A172 (cell line): ENCODE data around the gene KCNH4. TPM values are rescaled to one million over a fixed set of nuclear protein-coding genes. Genes with fewer than 3 reads are reported as not detected.

Experiments used
- DNase-seq: peaks from one replicate; pipeline ENCODE4 v3.0.0-alpha.2; 2015; ENCODE audit warnings: low spot score
- total RNA-seq: library from RNA; depleted of rRNA; stranded (reverse); fragments of >200 nt; shearing (Covaris generic); gene quantifications from 2 replicates; pipeline ENCODE4 v1.2.3, GENCODE V29; 2014

Gene KCNH4
- total RNA-seq, 1 experiment from 2014 or later = not detected

DNA sequence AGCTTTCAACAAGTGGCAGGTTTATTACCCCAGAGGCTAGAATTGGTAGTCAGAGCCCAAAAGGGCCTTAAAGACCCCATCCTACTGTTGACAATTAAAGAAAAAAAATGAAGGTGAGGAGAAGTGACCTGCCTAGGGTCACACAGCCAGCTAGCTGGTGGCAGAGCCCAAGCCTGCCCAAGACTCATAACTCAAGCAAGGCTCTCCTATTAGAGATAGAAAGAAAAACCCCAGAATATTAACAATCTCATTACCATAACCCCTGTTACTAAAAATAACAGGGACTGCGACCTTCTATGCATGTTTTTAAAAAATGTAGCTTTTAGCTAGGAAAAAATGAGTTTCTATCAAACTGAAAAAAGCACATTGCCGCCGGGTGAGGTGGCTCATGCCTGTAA is 44.3 kb downstream of the KCNH4 start:
- DNase-seq = no peak

GRCh38 chr17:42135664-42136653 is 45.0 kb downstream of the KCNH4 start:
- peak; percentile 90 for DNase-seq

- DNase-seq = no peak
Measured at GRCh38 chr17:42135151-42135550, 45.8 kb downstream of the KCNH4 start.

DNA sequence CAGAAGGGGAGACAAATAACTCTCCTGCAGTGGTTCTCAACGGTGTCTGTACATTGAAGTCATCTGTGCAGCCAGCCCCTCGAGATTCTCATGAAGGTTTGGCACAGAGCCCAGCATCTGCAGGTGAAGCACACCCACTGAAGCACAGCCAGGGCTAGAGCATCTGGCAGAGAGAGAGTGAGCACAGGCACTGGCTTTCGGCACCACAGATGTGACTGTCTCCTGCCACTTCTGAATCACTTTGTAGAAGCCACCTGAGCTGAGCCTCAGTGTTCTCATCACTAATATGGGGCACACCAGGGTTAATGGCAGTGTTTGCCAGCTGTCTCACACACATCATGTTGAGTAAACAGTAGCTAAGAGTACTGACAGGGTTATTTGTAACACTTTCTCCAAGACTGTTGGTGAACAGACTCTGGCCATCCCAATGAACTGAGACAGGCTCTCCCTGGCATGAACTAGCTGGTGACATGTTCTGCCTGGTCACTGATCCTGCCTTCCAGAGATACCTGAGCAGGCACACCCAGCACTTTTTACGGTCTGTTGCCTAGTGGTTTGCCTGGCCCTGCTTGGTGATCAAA is 47.4 kb downstream of the KCNH4 start:
- DNase-seq = no peak

DNA sequence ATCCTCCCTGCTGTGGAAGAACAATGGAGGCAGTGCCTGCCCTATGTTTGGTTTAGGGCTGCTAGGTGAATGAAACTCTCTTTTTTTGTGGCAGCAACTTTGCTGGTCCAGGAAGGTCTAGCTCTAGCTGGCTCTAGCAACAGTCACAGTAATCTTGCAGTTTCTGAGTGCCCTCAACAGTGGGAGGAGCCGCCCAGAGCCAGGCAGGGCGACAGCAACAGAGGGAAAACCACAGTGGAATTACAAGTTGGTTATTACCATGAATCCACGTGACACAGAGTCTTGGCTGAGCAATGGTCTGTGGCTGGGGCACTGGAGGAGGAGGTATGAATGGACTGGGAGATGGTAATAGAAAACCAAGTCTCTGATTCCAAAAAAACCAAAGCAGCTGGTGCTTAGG is 48.0 kb downstream of the KCNH4 start:
- DNase-seq = peak; percentile 92

DNA sequence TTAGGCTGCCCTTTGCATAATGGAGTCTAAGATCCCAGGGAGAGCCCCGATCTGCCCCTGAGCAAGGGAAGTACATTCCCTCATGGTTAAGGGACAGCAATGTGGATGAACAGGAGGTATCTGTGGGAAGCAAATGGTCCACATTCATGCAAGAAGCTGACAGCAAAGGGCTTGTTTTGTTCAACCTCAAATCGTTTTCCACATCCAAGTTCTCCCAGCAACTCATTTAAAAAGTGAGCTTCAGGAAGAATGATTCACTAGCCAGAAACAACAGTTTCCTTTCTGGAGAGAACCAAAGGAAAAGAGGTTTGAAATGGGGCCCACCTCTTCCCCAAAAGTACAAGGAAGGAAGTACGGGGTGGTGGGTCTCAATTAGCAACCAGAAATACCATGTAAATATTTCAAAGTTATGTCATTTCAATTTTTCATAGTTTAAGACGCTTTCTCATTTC is 48.9 kb downstream of the KCNH4 start:
- no peak for DNase-seq

DNA sequence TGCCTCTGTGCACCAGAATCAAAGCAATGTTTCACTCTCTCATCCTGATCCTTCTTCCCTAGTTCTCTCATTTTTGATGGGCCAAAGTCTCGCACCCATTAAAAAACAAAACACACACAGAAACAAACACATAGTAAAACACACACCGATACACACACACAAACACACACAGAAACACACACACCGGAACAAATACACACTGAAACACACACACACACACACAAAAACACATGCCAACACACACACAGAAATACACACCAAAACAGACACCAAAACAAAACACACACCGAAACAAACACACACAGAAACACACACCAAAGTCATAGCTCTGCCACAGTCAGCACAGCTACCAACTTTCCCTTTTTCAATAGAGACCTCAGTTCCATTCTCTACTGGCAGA is 49.7 kb downstream of the KCNH4 start:
- DNase-seq = no peak

DNA sequence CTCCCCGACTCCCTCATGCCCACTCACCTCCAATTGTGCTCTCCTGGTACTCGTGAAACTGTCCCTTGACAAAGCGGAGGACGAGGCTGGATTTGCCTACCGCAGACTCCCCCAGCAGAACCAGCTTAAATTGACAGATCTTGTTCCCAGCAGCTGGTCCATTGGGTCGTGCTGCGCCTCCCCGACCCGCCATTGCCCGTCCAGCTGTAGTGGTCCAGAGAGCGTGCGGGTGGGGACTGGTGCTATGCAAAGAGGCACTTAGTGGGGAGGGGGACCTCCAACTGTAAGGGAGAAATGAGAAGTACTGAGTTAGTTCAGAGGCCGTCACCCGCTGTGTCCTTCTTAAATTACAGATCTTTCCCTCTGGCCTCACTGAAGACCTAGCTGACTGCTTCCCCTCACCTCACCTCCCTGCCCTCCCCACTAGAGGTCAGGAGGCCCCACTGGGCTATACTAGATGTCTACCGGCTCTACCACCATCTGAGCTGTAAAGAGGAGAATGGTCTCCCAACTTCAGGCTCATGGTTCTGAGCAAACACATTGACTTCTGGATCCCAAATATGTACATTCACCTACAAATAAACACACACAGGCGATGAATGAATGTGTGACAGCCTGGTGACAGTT is 50.5 kb downstream of the KCNH4 start:
- no peak for DNase-seq

DNA sequence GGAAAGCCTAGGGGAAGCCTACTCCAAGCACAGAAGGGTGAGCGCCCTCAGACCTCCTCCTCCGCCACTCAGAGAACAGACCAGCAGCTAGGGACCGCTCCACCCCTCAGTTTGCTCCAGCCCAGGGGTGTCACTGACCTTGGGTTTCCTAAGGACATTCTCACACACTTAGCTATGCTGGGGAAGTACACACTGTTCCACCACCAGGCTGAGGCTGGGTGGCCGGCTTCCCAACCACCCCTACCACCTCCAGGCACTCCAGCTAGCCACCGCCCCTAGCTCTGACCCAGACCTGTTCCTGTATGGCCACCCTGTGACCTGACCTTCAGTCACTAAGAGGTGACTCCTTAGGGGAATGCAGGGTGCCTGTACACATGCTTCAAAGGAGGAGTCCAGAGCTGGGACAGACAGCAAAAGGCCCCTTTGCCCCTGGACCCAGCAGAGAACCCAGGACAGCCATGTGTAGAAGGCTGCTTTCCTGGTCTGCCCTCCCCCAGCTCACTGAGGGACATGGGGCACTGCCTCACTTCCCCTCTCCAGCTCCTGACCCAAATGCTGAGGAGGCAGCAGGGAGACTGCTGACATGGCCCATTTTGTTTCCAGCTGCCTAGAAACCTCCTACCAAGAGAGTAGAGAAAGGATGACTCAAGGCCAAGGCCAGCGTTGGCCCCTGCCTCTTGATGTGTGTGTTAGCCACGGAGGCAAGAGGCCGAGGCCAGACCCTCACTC is 51.7 kb downstream of the KCNH4 start:
- no peak for DNase-seq

DNA sequence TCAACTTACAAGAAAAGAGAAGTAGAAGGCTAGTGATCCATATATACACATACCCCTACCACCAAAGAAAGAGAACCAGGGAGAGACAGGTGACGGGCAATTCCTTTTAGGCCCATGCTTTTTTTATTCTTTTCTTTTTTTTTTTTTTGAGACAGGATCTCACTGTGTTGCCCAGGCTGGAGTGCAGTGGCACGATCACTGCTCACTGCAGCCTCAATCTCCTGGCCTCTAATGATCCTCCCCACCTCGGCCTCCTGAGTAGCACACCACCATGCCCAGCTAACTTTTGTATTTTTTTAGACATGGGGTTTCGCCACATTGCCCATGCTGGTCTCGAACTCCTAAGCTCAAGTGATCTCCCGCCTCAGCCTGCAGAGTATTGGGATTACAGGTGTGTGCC is 53.5 kb downstream of the KCNH4 start:
- no peak for DNase-seq

DNA sequence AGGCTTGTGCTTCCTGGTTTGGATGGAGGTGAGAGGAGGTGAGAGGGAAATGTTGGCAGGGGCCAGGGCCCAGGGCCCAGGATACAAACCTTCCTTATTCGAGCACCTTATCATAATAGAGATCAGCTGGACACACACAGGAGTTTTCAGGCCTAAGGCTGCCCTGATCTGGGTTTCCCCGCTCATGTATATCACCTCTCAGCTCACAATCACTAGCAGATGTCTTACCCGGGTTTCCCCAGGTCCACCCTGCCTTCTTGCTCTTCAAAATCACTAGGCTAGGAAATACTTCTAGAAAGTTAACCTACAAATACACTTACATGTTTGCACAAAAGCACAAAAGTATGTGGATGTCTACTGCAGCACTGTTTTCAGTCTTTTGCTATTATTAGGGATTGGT is 54.1 kb downstream of the KCNH4 start:
- DNase-seq = no peak

GRCh38 chr17:42125565-42125964 is 55.4 kb downstream of the KCNH4 start:
- no peak for DNase-seq

GRCh38 chr17:42124256-42124655 is 56.7 kb downstream of the KCNH4 start:
- no peak for DNase-seq

- no peak for DNase-seq
Measured at GRCh38 chr17:42122371-42123303, 58.3 kb downstream of the KCNH4 start, which contains the start of gene HSPB9. Gene HSPB9, plus strand, starts transcription at chr17:42122804. Its CDS starts 47 bp downstream, at chr17:42122851.

- DNase-seq = peak; percentile 77
Measured at GRCh38 chr17:42120770-42121769, 59.9 kb downstream of the KCNH4 start, which contains the start of gene KAT2A. Gene KAT2A, minus strand, starts transcription at chr17:42121367. Its CDS starts 63 bp downstream, at chr17:42121304.

DNA sequence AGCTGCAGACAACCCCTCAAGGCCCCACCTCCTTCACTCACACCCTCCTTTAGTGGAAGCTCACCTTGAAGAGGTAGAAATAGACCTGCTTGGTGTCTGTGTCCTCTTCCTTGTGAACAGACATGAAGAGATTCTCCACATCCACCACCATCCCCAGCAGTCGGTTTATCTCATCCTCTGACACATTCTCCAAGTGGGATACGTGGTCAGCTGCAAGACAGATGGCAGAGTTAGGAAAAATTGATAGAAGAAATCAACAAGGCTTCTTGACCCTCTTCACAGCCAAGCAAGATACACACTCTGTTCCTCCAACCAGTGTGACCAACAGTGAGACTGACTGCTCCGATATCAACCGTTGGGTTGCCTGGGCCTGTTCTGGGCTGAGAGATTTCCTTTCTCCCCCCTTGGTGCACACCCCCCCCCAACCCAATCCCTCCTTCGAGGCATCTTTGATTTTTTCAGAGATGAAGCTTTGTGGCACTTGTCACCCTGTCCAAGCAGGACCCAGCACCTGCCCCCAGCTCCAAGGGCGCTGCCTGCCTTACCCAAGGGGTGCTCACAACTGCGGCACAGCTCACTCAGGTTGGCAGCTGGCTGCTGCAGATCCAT is 60.7 kb downstream of the KCNH4 start:
- DNase-seq = no peak

- DNase-seq = no peak
Measured at GRCh38 chr17:42119301-42119700, 61.6 kb downstream of the KCNH4 start.

GRCh38 chr17:42118545-42118944 is 62.4 kb downstream of the KCNH4 start:
- peak; percentile 38 for DNase-seq

DNA sequence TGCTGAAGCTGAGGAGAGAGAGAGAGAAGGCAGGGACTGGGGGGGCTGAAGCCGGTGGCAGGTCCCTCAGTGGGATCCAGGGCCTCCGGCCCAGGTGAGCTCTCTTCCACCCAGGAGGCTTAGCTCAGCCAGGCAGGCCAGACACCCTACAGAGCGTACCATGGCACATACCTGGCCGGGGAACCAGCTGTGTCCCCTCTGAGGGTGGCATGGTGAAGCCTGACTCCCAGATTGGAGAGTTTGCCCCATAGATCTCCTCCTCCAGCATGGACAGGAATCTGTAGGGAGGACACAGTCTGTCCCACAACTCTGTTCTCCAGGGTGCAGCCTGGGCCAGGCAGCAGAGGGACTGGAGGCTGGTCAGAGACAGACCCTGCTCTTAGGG is 62.8 kb downstream of the KCNH4 start:
- no peak for DNase-seq
